H1 (cell line): Measurements from ENCODE around the gene YARS1. TPM values are rescaled to one million over a fixed set of nuclear protein-coding genes. Genes with fewer than 3 reads are reported as not detected.

Source experiments
- CTCF ChIA-PET: fragments of 300-600 bp; sonication (Branson Sonifier 250); formaldehyde crosslinking; loops from one replicate; lab custom pipeline; 2021; ENCODE audit not compliant: partially characterized antibody; lab: Charles Lee
- POLR2A ChIA-PET: fragments of 300-600 bp; sonication (Branson Sonifier 250); formaldehyde crosslinking; loops from one replicate; lab custom pipeline; 2021; ENCODE audit warnings: inconsistent platforms; ENCODE audit not compliant: partially characterized antibody; lab: Charles Lee
- DNase-seq, 2 experiments: peaks; one replicate each; pipeline versions ENCODE4 v3.0.0 to v3.0.0-alpha.2; 2010 to 2022; ENCODE audit warnings: low spot score in 2 of 2, low read depth in 1 of 2, mixed read lengths in 1 of 2
- FAIRE-seq: peaks from 2 replicates; lab custom pipeline; 2011; peaks lifted over from hg19 to GRCh38; lab: Jason Lieb, UNC
- H2AFZ ChIP-seq: 2 replicates; pipeline ENCODE4 v1.8.1; 2012; ENCODE audit warnings: low read length, inconsistent platforms
- H2AK5ac ChIP-seq: 2 replicates; pipeline ENCODE4 v1.6.1; 2013; ENCODE audit warnings: low read depth, low read length
- H2BK120ac ChIP-seq: replicated peaks from 2 replicates; pipeline ENCODE3; 2013; ENCODE audit warnings: low read depth, low read length, inconsistent platforms
- H2BK12ac ChIP-seq: 2 replicates; pipeline ENCODE4 v1.6.1; 2013; ENCODE audit warnings: low read depth, low read length
- H2BK15ac ChIP-seq: 2 replicates; pipeline ENCODE4 v1.6.1; 2013; ENCODE audit warnings: low read length
- H2BK20ac ChIP-seq: 2 replicates; pipeline ENCODE4 v1.6.1; 2013; ENCODE audit warnings: low read length
- H2BK5ac ChIP-seq: 2 replicates; pipeline ENCODE4 v1.6.1; 2013; ENCODE audit warnings: low read depth, low read length
- H3K14ac ChIP-seq: 2 replicates; pipeline ENCODE4 v1.6.1; 2013; ENCODE audit warnings: inconsistent platforms; ENCODE audit not compliant: insufficient read length
- H3K18ac ChIP-seq: 2 replicates; pipeline ENCODE4 v1.6.1; 2013; ENCODE audit warnings: low read length; ENCODE audit errors: extremely low read depth
- H3K23ac ChIP-seq: 2 replicates; pipeline ENCODE4 v1.6.1; 2013; ENCODE audit warnings: inconsistent platforms; ENCODE audit not compliant: insufficient read length
- H3K23me2 ChIP-seq: 2 replicates; pipeline ENCODE4 v1.6.1; 2013; ENCODE audit warnings: low read depth, low read length
- H3K27ac ChIP-seq: 2 replicates; pipeline ENCODE4 v1.6.1; 2011; ENCODE audit warnings: low read depth, low read length, inconsistent platforms
- H3K27me3 ChIP-seq, 4 experiments: replicated peaks in 1 of 4; 1 replicate in 1 of 4; 2 replicates in 3 of 4; pipeline versions ENCODE4 v1.6.1 to v1.8.1; 2011 to 2013; ENCODE audit warnings: low read length in 3 of 4, mild to moderate bottlenecking in 3 of 4, inconsistent platforms in 2 of 4, mixed read lengths in 2 of 4, moderate library complexity in 1 of 4; ENCODE audit not compliant: control insufficient read depth in 3 of 4, insufficient read depth in 3 of 4; ENCODE audit errors: extremely low read depth in 1 of 4
- H3K36me3 ChIP-seq, 4 experiments: 2 replicates each; pipeline versions ENCODE4 v1.6.1 to v1.8.1; 2011 to 2013; ENCODE audit warnings: mild to moderate bottlenecking in 4 of 4, low read length in 3 of 4, moderate library complexity in 2 of 4, control low read depth in 1 of 4, inconsistent platforms in 1 of 4; ENCODE audit not compliant: insufficient read depth in 4 of 4, control insufficient read depth in 2 of 4
- H3K4ac ChIP-seq: replicated peaks from 2 replicates; pipeline ENCODE3; 2013; ENCODE audit warnings: low read length, low read depth, mixed read lengths, inconsistent platforms; ENCODE audit not compliant: insufficient read length
- H3K4me1 ChIP-seq, 4 experiments: replicated peaks in 1 of 4; 1 replicate in 1 of 4; 2 replicates in 3 of 4; pipeline versions ENCODE4 v1.6.1 to v1.8.1; 2011 to 2013; ENCODE audit warnings: low read length in 3 of 4, inconsistent platforms in 2 of 4, mixed read lengths in 1 of 4; ENCODE audit not compliant: insufficient read depth in 4 of 4, control insufficient read depth in 3 of 4
- H3K4me2 ChIP-seq, 2 experiments: 2 replicates each; pipeline versions ENCODE4 v1.6.1 to v1.8.1; 2011 to 2013; ENCODE audit warnings: low read depth in 2 of 2, low read length in 2 of 2, control low read depth in 1 of 2, inconsistent platforms in 1 of 2, mild to moderate bottlenecking in 1 of 2; ENCODE audit not compliant: insufficient read depth in 1 of 2
- H3K4me3 ChIP-seq, 4 experiments: fragments of 200-600, 300-600 bp in 1 of 4; sonication (generic), shearing (Covaris generic), sonication (Bioruptor Twin) in 1 of 4; 2 replicates each; pipeline versions ENCODE4 v1.5.1 to v1.8.1; 2011 to 2016; ENCODE audit warnings: low read length in 4 of 4, low read depth in 3 of 4, control low read depth in 2 of 4, inconsistent platforms in 2 of 4, mild to moderate bottlenecking in 2 of 4, mixed read lengths in 1 of 4, moderate library complexity in 1 of 4; ENCODE audit not compliant: insufficient read depth in 2 of 4; ENCODE audit errors: extremely low read depth in 1 of 4
- H3K56ac ChIP-seq: replicated peaks from 2 replicates; pipeline ENCODE3; 2013; ENCODE audit warnings: low read depth, mild to moderate bottlenecking, mixed read lengths, low read length, inconsistent platforms; ENCODE audit not compliant: insufficient read length
- H3K79me1 ChIP-seq: 2 replicates; pipeline ENCODE4 v1.6.1; 2013; ENCODE audit warnings: low read depth, low read length, control low read depth
- H3K79me2 ChIP-seq, 2 experiments: 2 replicates each; pipeline versions ENCODE4 v1.6.1 to v1.8.1; 2012 to 2013; ENCODE audit warnings: low read length in 2 of 2, mild to moderate bottlenecking in 2 of 2, inconsistent platforms in 1 of 2; ENCODE audit not compliant: insufficient read depth in 2 of 2, control insufficient read depth in 1 of 2
- H3K9ac ChIP-seq, 4 experiments: replicated peaks in 1 of 4; 1 replicate in 1 of 4; 2 replicates in 3 of 4; pipeline versions ENCODE4 v1.6.1 to v1.8.1; 2011 to 2013; ENCODE audit warnings: low read depth in 3 of 4, low read length in 3 of 4, control low read depth in 2 of 4, mild to moderate bottlenecking in 2 of 4, moderate library complexity in 2 of 4, inconsistent platforms in 1 of 4; ENCODE audit errors: extremely low read depth in 1 of 4
- H3K9me3 ChIP-seq, 2 experiments: 2 replicates each; pipeline versions ENCODE4 v1.6.1 to v1.8.1; 2012 to 2013; ENCODE audit warnings: mild to moderate bottlenecking in 2 of 2, moderate library complexity in 2 of 2, control low read depth in 1 of 2, inconsistent platforms in 1 of 2, low read depth in 1 of 2, low read length in 1 of 2, mixed read lengths in 1 of 2; ENCODE audit not compliant: insufficient read depth in 2 of 2
- H4K20me1 ChIP-seq, 2 experiments: replicated peaks in 1 of 2; 2 replicates each; pipeline versions ENCODE3 to v1.8.1; 2011 to 2013; ENCODE audit warnings: inconsistent platforms in 2 of 2, low read length in 2 of 2, mild to moderate bottlenecking in 1 of 2; ENCODE audit not compliant: insufficient read depth in 2 of 2, control insufficient read depth in 1 of 2
- H4K5ac ChIP-seq: 2 replicates; pipeline ENCODE4 v1.6.1; 2013; ENCODE audit warnings: low read length, low read depth, mixed read lengths, inconsistent platforms; ENCODE audit not compliant: insufficient read length
- H4K8ac ChIP-seq: 2 replicates; pipeline ENCODE4 v1.8.0; 2013; ENCODE audit warnings: mild to moderate bottlenecking, moderate library complexity, low read length, inconsistent platforms; ENCODE audit not compliant: insufficient read depth; ENCODE audit errors: extremely low read depth
- H4K91ac ChIP-seq: replicated peaks from 2 replicates; pipeline ENCODE3; 2013; ENCODE audit warnings: low read length, mixed read lengths, inconsistent platforms; ENCODE audit not compliant: insufficient read length
- CBX5 ChIP-seq: fragments of 300-800, 300-1000 bp; sonication (generic); IDR thresholded peaks from 2 replicates; pipeline ENCODE4 v1.7.1; 2016; ENCODE audit warnings: antibody characterized with exemption, low read length, low read depth
- CHD1 ChIP-seq: IDR thresholded peaks from 2 replicates; pipeline ENCODE4 v1.6.1; 2012; ENCODE audit warnings: low read depth, low read length, improper control_type of control experiment
- EGR1 ChIP-seq: IDR thresholded peaks from 2 replicates; pipeline ENCODE4 v1.6.1; 2011; ENCODE audit warnings: low read depth, low read length, borderline replicate concordance
- HDAC2 ChIP-seq, 2 experiments: fragments of 300-600 bp in 1 of 2; sonication (generic) in 1 of 2; IDR thresholded peaks; 2 replicates each; pipeline ENCODE4 v1.6.1; 2011 to 2012; ENCODE audit warnings: low read depth in 2 of 2, low read length in 2 of 2, mild to moderate bottlenecking in 2 of 2, moderate library complexity in 2 of 2, borderline replicate concordance in 1 of 2, inconsistent platforms in 1 of 2
- MAX ChIP-seq: IDR thresholded peaks from 2 replicates; pipeline ENCODE4 v1.6.1; 2012; ENCODE audit warnings: inconsistent platforms
- POLR2A ChIP-seq, 2 experiments: IDR thresholded peaks; 1 replicate in 1 of 2; 2 replicates in 1 of 2; pipeline ENCODE4 v1.6.1; 2011; ENCODE audit warnings: low read depth in 2 of 2, low read length in 2 of 2, mild to moderate bottlenecking in 2 of 2; ENCODE audit errors: control extremely low read depth in 1 of 2
- SP1 ChIP-seq: IDR thresholded peaks from 2 replicates; pipeline ENCODE4 v1.6.1; 2011; ENCODE audit warnings: low read depth, low read length
- SP4 ChIP-seq: IDR thresholded peaks from 2 replicates; pipeline ENCODE4 v1.6.1; 2012; ENCODE audit warnings: low read length, inconsistent platforms
- USF2 ChIP-seq: IDR thresholded peaks from 2 replicates; pipeline ENCODE4 v1.6.1; 2011; ENCODE audit warnings: low read length, improper control_type of control experiment
- WGBS, 2 experiments: shearing (Covaris generic) in 1 of 2; methylation state at CpG; one replicate each; pipeline versions ENCODE4 v1.1.6 to v1.1.7; 2013 to 2015; ENCODE audit warnings: low lambda C conversion rate in 2 of 2, mixed read lengths in 2 of 2, inconsistent platforms in 1 of 2, low coverage in 1 of 2, missing lambda C conversion rate in 1 of 2; ENCODE audit not compliant: insufficient replicate concordance in 2 of 2, insufficient coverage in 1 of 2, insufficient read length in 1 of 2; ENCODE audit errors: extremely low coverage in 1 of 2, missing lambda C conversion rate in 1 of 2; 5-methylcytosine and 5-hydroxymethylcytosine counted together
- polyA plus RNA-seq, 7 experiments: library from polyadenylated mRNA; depleted of rRNA in 3 of 7; stranded (reverse) in 5 of 7; unstranded in 2 of 7; fragments of >200 nt in 5 of 7; fragments of 200-250 nt in 2 of 7; gene quantifications; 1 replicate in 5 of 7; 2 replicates in 1 of 7; 4 replicates in 1 of 7; pipeline versions ENCODE4 v1.2.1 to v1.2.3, GENCODE V29; 2011 to 2013; ENCODE audit warnings: missing spikeins in 2 of 7, mixed read lengths in 2 of 7
- total RNA-seq: library from RNA; stranded (reverse); fragmentation: NEBNext Ultra II Directional; extraction: Animal tissue kit (Norgen Biotek cat#: 25700); gene quantifications from 2 replicates; pipeline ENCODE4 v1.2.1, GENCODE V29; 2021

Gene YARS1
- total and polyA plus RNA-seq, 2 of the 8 experiments (the other 6 are each of a cell fraction or from before 2014, with no cell fraction given) = 47.1 to 226 TPM

DNA sequence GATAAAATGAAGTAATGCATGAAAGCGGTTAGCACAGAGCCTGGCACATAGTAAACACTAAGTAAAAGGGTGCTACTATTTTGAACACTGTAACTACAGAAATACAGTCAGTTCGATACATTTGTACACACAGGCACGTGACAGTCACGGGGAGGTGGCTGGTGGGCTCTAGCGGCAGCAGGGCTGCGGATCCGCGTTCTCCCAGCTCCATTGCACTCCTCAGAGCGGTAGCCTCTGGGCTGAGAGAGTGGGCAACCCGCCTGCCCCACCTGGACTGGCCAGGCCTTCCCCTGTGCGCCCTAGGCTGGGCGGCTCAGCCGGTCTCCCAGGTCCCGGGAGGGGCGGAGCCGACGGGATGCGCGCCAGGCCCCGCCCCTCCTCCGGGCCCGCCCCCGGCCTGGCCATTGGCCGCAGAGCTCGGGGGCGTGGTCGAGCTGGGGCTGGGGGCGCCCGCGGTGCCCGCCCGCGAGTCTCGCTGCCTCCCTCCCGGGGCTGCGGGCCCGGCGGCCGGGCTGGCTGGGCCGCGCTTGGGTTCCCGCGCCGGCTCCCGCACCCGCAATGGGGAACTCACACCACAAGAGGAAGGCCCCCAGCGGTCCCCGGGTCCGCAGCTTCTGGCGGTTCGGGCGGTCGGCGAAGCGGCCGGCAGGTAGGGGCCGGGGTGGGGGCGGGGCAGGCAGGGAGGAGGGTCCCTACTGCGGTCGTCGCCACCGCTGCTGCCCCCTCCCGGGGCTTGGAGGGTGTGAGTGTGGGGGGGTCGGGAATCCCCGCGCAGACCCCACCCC, 63.4 kb downstream of the YARS1 start:
- H3K18ac ChIP-seq = peak overlapping the region; percentile 93
- peak overlapping the region; percentile 86; the same call in 1 of the 2 replicates for H2BK20ac ChIP-seq
- no peaks in the 10 kb centered on the region; a peak in 1 of 8 replicates for H3K36me3 ChIP-seq
- H3K79me2 ChIP-seq = peaks cover 8 to 43% of the 10 kb centered on the region in 2 experiments
- ChIA-PET CTCF (interaction anchor here (0.7 to 11.2 kb wide), 8 partner anchors 9 to 227 kb away, joined by 3 to 220 read pairs (median 5); a partner anchor contains a TSS), POLR2A (interaction anchor here (1.0 to 17.2 kb wide), 11 partner anchors 9 to 64 kb away, joined by 3 to 295 read pairs (median 12); partner anchors contain the start of genes S100PBP and YARS1)
- 18% methylated on average over 19 of the region's 66 CpGs; no CpG with 5 or more reads in 1 of the 2 experiments for WGBS, 2 experiments
- no peak overlapping the region for H2AFZ ChIP-seq
- DNase-seq (peak; percentile 59 to 91), FAIRE-seq (no peak)
- H3K23me2 ChIP-seq = peaks cover 9% of the 10 kb centered on the region
- peaks cover 4 to 10% of the 10 kb centered on the region in 2 experiments for H4K20me1 ChIP-seq
- H2BK5ac ChIP-seq = peak overlapping the region; percentile 99
- peak overlapping the region; percentile 79 to 100 (median 94) for H3K4me3 ChIP-seq
- peak overlapping the region; percentile 92 for H3K27ac ChIP-seq
- H4K5ac ChIP-seq = peak overlapping the region; percentile 31
- H4K8ac ChIP-seq = peak overlapping the region; percentile 91
- H3K56ac ChIP-seq = peak overlapping the region; percentile 95
- no peak overlapping the region for H3K23ac ChIP-seq
- peak overlapping the region; percentile 100 for H4K91ac ChIP-seq
- H3K4me2 ChIP-seq = peak overlapping the region; percentile 96 to 100
- peak overlapping the region; percentile 100 for H2AK5ac ChIP-seq
- no peaks in the 10 kb centered on the region for H3K27me3 ChIP-seq
- no peak overlapping the region for H2BK120ac ChIP-seq
- H3K4ac ChIP-seq = peak overlapping the region; percentile 59
- peak overlapping the region; percentile 99; the same call in 1 of the 2 replicates for H2BK15ac ChIP-seq
- H3K79me1 ChIP-seq = peaks cover 7% of the 10 kb centered on the region
- peak overlapping the region; percentile 46 for H3K14ac ChIP-seq
- H3K4me1 ChIP-seq = peaks cover 16 to 37% (median 22%) of the 10 kb centered on the region in 4 experiments
- peak overlapping the region; percentile 41 to 99 (median 86) for H3K9ac ChIP-seq
- H2BK12ac ChIP-seq = peak overlapping the region; percentile 100
- no peaks in the 10 kb centered on the region for H3K9me3 ChIP-seq
- no peak; the same call in 1 of the 2 replicates for TF ChIP-seq SP4
- TF ChIP-seq MAX = peak; percentile 29; the same call in 1 of the 2 replicates
- no peak for TF ChIP-seq CBX5
- peak; percentile 40; the same call in 1 of the 2 replicates for TF ChIP-seq SP1
- TF ChIP-seq EGR1 = 0 out of 2 replicates have a peak, but pooled peaks have one; percentile 29
- 0 out of 4 replicates have a peak, but pooled peaks of 1 of the 2 experiments have one; percentile 25 for TF ChIP-seq HDAC2 (IDR thresholded peaks at IDR 0.05; ENCODE audit: borderline replicate concordance in 1 of 2, low read depth in 2 of 2, low read length in 2 of 2)
- TF ChIP-seq CHD1 = no peak
- TF ChIP-seq POLR2A (IDR thresholded peaks at IDR 0.05; ENCODE audit: control extremely low read depth in 1 of 2, low read depth in 2 of 2, low read length in 2 of 2) = peak in 1 of 2 experiments; percentile 70; a peak in 2 of 3 replicates
- TF ChIP-seq USF2 = peak; percentile 42; the same call in 1 of the 2 replicates
